Ovary (tissue), 9 donors: ENCODE results near the gene WASF2. TPM values are rescaled to one million over a fixed set of nuclear protein-coding genes. Genes with fewer than 3 reads are reported as not detected.

ENCODE experiments used
- DNase-seq, 5 donors: peaks; one replicate each; pipeline ENCODE4 v3.0.0-alpha.2; 2019 to 2020
- H3K27ac ChIP-seq, 2 donors: fragments of 200-600 bp; one replicate each; pipeline versions ENCODE4 v1.5.1 to v1.8.0; 2019 to 2022
- H3K27me3 ChIP-seq: fragments of 200-600 bp; one replicate; pipeline ENCODE4 v1.8.0; 2022
- H3K36me3 ChIP-seq: fragments of 200-600 bp; sonication (generic); one replicate; pipeline ENCODE4 v1.5.1; 2019
- H3K4me1 ChIP-seq: one replicate; pipeline ENCODE4 v1.8.1; 2013; ENCODE audit warnings: mild to moderate bottlenecking, moderate library complexity; ENCODE audit not compliant: insufficient read depth
- H3K4me3 ChIP-seq: fragments of 200-600 bp; sonication (generic); one replicate; pipeline ENCODE4 v1.5.1; 2017
- H3K9me3 ChIP-seq, 2 donors: fragments of 200-600 bp in 1 of 2; sonication (generic) in 1 of 2; one replicate each; pipeline versions ENCODE4 v1.5.1 to v1.8.1; 2013 to 2019; ENCODE audit warnings: mild to moderate bottlenecking in 1 of 2, moderate library complexity in 1 of 2
- EP300 ChIP-seq: sonication (generic); formaldehyde crosslinking; IDR thresholded peaks from one replicate; pipeline ENCODE4 v1.6.1; 2017; ENCODE audit warnings: antibody characterized with exemption
- POLR2A ChIP-seq: fragments of 450-650 bp; IDR thresholded peaks from one replicate; pipeline ENCODE4 v1.6.1; 2017; ENCODE audit warnings: antibody characterized with exemption, mild to moderate bottlenecking, moderate library complexity
- WGBS, 3 donors: extraction: QIAGEN DNeasy Blood & Tissue Kit in 1 of 3; methylation state at CpG; one replicate each; pipeline versions ENCODE4 v1.1.5 to v1.1.7; 2013 to 2017; 5-methylcytosine and 5-hydroxymethylcytosine counted together
- intact Hi-C, 4 donors: fragments of 100-400 bp; cut with DNase I; formaldehyde crosslinking; loops; one replicate each; pipeline versions ENCODE4 v1.11.0 to v1.15.1; 2022 to 2023
- polyA plus RNA-seq, 2 donors: library from polyadenylated mRNA; stranded (reverse); fragments of 200-250 nt in 1 of 2; fragments of 350-450 nt in 1 of 2; fragmentation: Illumina TruSeq in 1 of 2; extraction: RNeasy Lipid Tissue Mini Kit (QIAGEN cat#74804) in 1 of 2; gene quantifications; one replicate each; pipeline ENCODE4 v1.2.3, GENCODE V29; 2013 to 2014
- total RNA-seq, 7 donors: library from RNA; depleted of rRNA in 2 of 7; stranded (reverse); fragments of >200 nt in 2 of 7; fragmentation: NEBNext Ultra II Directional in 3 of 7; extraction: Animal tissue kit (Norgen Biotek cat#: 25700) in 3 of 7; gene quantifications; one replicate each; pipeline versions ENCODE4 v1.1.0 to v1.2.4, GENCODE V29; 2016 to 2023
- TF ChIP-seq, protein P1 (sequence below), 3 donors: fragments of 450-650 bp in 2 of 3; fragments of 200-600 bp in 1 of 3; IDR thresholded peaks; one replicate each; pipeline versions ENCODE4 v1.5.1 to v1.8.0; 2016 to 2022; ENCODE audit warnings: antibody characterized with exemption in 3 of 3, mild to moderate bottlenecking in 1 of 3
- donor health status: DM: no; HTN: no; CAD: no; lungs with moderate emphysema.
- donor health status: DM: no; HTN: no; CAD: no.
- donor health status: Bipolar disorder and iron deficiency.
- donor health status: DM: yes; HTN: yes; CAD: no.
- donor health status: DM: no; HTN: no; CAD: no.
- donor health status: DM: yes; HTN: yes; CAD: no.

The WASF2 gene
- total and polyA plus RNA-seq, 9 donors = 28.0 to 233 (median 153) TPM

DNA sequence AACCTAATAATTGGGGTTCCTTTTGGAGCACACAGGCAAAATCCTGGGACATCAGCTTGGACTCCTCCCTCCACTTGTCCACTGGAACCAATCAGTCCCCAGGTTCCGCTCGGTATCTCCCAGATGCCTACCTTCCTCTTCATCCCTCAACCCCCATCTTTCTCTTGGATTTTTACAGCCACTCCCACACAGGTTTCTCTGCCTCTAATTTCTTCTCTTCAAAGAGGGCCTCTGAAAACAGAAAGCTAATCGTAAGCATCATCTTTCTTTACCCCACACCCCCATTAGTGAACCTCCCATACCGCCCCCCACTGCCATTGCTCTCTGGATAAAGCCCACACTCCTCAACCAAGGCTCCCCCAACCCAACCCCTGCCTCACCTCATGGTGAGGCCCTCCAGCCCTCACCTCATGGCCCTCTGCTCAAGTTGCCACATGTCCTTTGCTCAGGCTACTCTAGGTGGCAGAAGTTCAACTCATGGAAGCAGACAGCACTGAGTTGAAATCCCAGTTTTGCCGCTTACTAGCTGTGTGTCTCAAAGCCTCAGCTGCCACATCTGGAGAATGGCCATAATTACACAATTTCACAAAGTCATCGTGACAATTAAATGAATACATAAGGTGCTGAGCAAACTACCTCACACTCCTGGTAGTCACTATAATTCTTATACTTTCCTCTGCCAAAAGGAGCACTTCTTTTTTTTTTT lies 18.1 kb upstream of the WASF2 start:
- Histone ChIP-seq H3K4me1 (peaks cover 10% of the 10 kb centered on the region), H3K36me3 (no peaks in the 10 kb centered on the region), H3K4me3 (no peak overlapping the region), H3K27ac (no peak overlapping the region), H3K9me3 (no peaks in the 10 kb centered on the region), H3K27me3 (no peaks in the 10 kb centered on the region)
- 78 to 88% (median 88%) methylated on average over 6 of the region's 6 CpGs for WGBS, 3 donors
- intact Hi-C loops = no loop called here
- TF ChIP-seq, protein P1, sequence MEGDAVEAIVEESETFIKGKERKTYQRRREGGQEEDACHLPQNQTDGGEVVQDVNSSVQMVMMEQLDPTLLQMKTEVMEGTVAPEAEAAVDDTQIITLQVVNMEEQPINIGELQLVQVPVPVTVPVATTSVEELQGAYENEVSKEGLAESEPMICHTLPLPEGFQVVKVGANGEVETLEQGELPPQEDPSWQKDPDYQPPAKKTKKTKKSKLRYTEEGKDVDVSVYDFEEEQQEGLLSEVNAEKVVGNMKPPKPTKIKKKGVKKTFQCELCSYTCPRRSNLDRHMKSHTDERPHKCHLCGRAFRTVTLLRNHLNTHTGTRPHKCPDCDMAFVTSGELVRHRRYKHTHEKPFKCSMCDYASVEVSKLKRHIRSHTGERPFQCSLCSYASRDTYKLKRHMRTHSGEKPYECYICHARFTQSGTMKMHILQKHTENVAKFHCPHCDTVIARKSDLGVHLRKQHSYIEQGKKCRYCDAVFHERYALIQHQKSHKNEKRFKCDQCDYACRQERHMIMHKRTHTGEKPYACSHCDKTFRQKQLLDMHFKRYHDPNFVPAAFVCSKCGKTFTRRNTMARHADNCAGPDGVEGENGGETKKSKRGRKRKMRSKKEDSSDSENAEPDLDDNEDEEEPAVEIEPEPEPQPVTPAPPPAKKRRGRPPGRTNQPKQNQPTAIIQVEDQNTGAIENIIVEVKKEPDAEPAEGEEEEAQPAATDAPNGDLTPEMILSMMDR (IDR thresholded peaks at IDR 0.05) = no peak
- TF ChIP-seq EP300 (no peak), POLR2A (no peak)
- DNase-seq = no peak

DNA sequence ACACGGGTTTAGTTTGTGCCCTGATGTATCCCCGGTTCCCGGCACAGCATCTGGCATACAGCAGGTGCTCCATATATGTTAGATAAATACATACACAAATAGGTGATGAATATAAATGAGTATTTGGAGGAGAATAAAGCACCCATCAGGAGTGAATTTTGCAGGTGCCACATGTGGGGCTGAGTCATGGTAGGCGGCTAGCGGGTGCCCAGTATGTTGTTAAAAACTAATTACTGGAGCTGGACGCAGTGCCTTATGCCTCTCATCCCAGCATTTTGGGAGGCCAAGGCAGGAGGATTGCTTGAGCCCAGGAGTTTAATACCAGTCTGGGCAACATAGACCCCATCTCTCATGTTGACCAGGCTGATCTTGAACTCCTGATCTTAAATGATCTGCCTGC lies 16.7 kb upstream of the WASF2 start:
- WGBS, 3 donors = 92 to 93% (median 93%) methylated on average over 6 of the region's 6 CpGs
- peak in 2 of 5 donors; percentile 23 to 35 for DNase-seq

DNA sequence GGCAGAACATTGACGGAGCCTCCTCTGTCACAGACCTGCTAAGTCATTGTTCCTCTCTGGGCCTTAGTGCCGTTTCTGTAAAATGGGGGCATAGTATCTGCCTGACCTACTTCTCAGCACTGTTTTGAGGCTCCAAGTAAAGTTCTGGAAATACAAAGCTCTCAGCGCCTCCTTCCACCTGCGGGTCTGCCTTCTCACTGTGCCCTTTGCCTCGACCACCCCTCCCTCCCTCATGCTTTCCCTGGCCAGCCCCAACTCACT lies 15.4 kb upstream of the WASF2 start:
- no peak for DNase-seq
- intact Hi-C loops = no loop called here
- Histone ChIP-seq H3K9me3 (no peaks in the 10 kb centered on the region), H3K36me3 (no peaks in the 10 kb centered on the region), H3K27me3 (no peaks in the 10 kb centered on the region), H3K4me1 (peaks cover 10% of the 10 kb centered on the region), H3K27ac (peak overlapping the region; percentile 56 to 90), H3K4me3 (no peak overlapping the region)
- WGBS, 3 donors = 37 to 47% (median 46%) methylated on average over 5 of the region's 5 CpGs
- TF ChIP-seq EP300 = no peak
- no peak for TF ChIP-seq POLR2A
- TF ChIP-seq, protein P1 (IDR thresholded peaks at IDR 0.05) = no peak

More for the DNA sequence above, 16.7 kb upstream of the WASF2 start:
- Histone ChIP-seq H3K4me3 (no peak overlapping the region), H3K27me3 (no peaks in the 10 kb centered on the region), H3K27ac (no peak overlapping the region), H3K4me1 (peaks cover 10% of the 10 kb centered on the region), H3K9me3 (no peaks in the 10 kb centered on the region), H3K36me3 (no peaks in the 10 kb centered on the region)
- TF ChIP-seq EP300 = no peak
- no peak for TF ChIP-seq POLR2A
- TF ChIP-seq, protein P1 (IDR thresholded peaks at IDR 0.05) = no peak
- intact Hi-C loops = no loop called here

DNA sequence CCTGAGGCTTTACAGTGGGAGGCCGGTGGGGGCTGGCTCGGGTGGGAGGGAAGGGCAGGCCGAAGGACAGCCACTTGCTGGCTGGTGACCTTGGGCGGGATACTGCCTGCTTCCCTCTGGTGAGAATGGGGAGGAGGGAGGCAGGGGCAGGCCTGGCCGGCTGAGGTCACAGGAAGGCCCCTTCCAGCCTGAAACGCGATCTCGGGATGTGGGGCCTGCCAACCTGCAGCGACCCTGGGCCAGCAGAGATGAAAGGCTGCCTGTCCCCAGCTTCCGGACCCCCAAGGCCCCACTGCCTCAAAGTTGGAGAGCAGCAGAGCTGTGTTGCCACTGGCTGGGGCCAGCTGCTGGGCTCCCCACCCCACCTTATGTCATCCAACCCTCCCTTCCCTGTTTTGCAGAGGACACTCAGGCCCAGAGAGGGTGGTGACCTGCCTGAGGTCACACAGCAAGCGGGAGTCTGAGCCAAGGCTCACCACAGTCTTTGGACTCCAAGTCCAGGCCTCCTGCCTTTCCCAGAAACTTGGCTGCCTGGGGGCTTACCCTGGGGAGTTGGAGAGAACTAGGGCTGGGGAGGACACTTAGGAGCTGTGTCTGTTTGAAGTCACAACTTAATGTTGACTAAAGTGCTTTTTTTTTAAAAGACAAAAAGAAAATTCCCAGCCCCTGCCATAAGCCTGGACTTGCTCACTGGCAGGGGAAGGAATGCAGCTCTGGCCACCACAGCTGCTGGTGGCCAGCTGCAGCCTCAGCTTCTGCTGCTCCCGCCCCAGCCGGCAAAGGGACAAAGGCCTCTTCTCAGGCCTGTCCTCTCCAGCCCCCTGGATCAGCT lies 14.8 kb upstream of the WASF2 start:
- intact Hi-C loops = no loop called here
- peak; percentile 82 to 92 (median 90) for DNase-seq
- H3K4me3 ChIP-seq = no peak overlapping the region

More for the DNA sequence above, 14.8 kb upstream of the WASF2 start:
- no peaks in the 10 kb centered on the region for H3K27me3 ChIP-seq
- peaks cover 10% of the 10 kb centered on the region for H3K4me1 ChIP-seq
- no peaks in the 10 kb centered on the region for H3K9me3 ChIP-seq
- 3 to 6% (median 4%) methylated on average over 13 of the region's 13 CpGs for WGBS, 3 donors
- H3K36me3 ChIP-seq = no peaks in the 10 kb centered on the region
- TF ChIP-seq POLR2A (no peak), EP300 (no peak)
- TF ChIP-seq, protein P1 (IDR thresholded peaks at IDR 0.05) = no peak
- H3K27ac ChIP-seq = peak overlapping the region; percentile 56 to 90
